ENCODE measurements around the gene CMSS1.

CMSS1 gene

GRCh38 chr3:99817047-99817436 is 620 bp upstream of the CMSS1 start:
- no peaks in the 10 kb centered on the region for H3K27me3 ChIP-seq (ENCODE audit: insufficient read depth, low read length)
- peaks cover 24% of the 10 kb centered on the region for H3K79me2 ChIP-seq (ENCODE audit: control insufficient read depth, insufficient read depth, low read length, unreplicated experiment)
- peak overlapping the region; percentile 87 for H2AFZ ChIP-seq (ENCODE audit: low read length, unreplicated experiment)
- H3K36me3 ChIP-seq (ENCODE audit: insufficient read depth, low read length) = no peaks in the 10 kb centered on the region
- peak overlapping the region; percentile 75 for H3K4me3 ChIP-seq (ENCODE audit: low read depth, low read length)
- H3K27ac ChIP-seq (ENCODE audit: low read depth, low read length) = peak overlapping the region; percentile 82
- H3K4me1 ChIP-seq (ENCODE audit: control insufficient read depth, insufficient read depth, low read length, unreplicated experiment) = peaks cover 15% of the 10 kb centered on the region

- Histone ChIP-seq H3K27me3 (ENCODE audit: insufficient read depth, low read length) (no peaks in the 10 kb centered on the region), H3K27ac (ENCODE audit: low read depth, low read length) (no peak overlapping the region; the same call in 1 of the 2 replicates), H3K4me1 (ENCODE audit: control insufficient read depth, insufficient read depth, low read length, unreplicated experiment) (peaks cover 15% of the 10 kb centered on the region), H3K79me2 (ENCODE audit: control insufficient read depth, insufficient read depth, low read length, unreplicated experiment) (peaks cover 30% of the 10 kb centered on the region), H3K36me3 (ENCODE audit: insufficient read depth, low read length) (no peaks in the 10 kb centered on the region), H3K4me3 (ENCODE audit: low read depth, low read length) (peak overlapping the region; percentile 75), H2AFZ (ENCODE audit: low read length, unreplicated experiment) (no peak overlapping the region)
These were observed 1.2 kb downstream of the CMSS1 start for GRCh38 chr3:99818818-99819217.

DNA sequence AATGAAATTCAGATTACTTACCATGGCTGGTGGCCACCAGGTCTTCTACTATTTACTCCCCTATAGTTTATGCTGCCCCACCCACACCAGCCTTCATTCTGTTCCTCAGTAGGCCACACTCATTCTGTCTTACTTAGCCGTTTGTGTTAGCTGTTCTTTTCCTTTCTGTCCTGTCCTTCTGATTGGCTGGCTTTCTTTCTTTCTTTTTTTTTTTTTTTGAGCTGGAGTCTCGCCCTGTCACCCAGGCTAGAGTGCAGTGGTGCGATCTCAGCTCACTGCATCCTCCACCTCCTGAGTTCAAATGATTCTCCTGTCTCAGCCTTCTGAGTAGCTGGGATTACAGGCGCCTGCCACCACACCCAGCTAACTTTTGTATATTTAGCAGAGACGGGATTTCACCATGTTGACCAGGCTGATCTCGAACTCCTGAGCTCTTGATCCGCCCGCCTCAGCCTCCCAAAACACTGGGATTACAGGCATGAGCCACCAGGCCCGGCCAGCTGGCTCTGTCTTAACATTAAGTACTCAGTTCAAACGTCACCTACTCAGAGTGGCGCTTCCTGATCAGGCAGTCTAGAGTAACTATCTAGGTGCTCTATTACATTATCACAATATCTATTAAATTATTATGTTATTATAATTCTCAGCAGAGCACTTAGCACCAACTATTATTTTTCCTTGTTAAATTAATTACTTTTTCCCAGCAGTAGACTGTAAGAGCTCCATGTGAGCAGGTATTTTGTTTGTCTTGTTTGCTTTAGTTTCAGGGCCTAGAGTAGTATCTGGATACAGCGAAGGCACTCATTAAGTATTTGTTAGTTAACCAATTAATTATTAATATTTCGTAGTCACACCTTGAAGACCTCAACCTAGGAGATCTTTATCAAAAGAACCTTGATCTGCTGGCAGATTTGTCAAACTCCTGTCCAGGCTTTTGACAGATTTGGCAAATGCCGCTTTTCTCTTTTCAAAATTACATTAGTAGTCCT is 6.4 kb downstream of the CMSS1 start:
- H3K79me2 ChIP-seq (ENCODE audit: control insufficient read depth, insufficient read depth, low read length, unreplicated experiment) = peaks cover 28% of the 10 kb centered on the region
- H2AFZ ChIP-seq (ENCODE audit: low read length, unreplicated experiment) = no peak overlapping the region
- peaks cover 14% of the 10 kb centered on the region for H3K4me1 ChIP-seq (ENCODE audit: control insufficient read depth, insufficient read depth, low read length, unreplicated experiment)
- H3K27ac ChIP-seq (ENCODE audit: low read depth, low read length) = no peak overlapping the region
- no peaks in the 10 kb centered on the region for H3K36me3 ChIP-seq (ENCODE audit: insufficient read depth, low read length)
- no peak overlapping the region for H3K4me3 ChIP-seq (ENCODE audit: low read depth, low read length)
- H3K27me3 ChIP-seq (ENCODE audit: insufficient read depth, low read length) = no peaks in the 10 kb centered on the region

GRCh38 chr3:99825004-99825640 is 7.5 kb downstream of the CMSS1 start:
- Histone ChIP-seq H3K79me2 (ENCODE audit: control insufficient read depth, insufficient read depth, low read length, unreplicated experiment) (peaks cover 32% of the 10 kb centered on the region), H3K27ac (ENCODE audit: low read depth, low read length) (no peak overlapping the region), H3K4me3 (ENCODE audit: low read depth, low read length) (no peak overlapping the region), H3K4me1 (ENCODE audit: control insufficient read depth, insufficient read depth, low read length, unreplicated experiment) (peaks cover 11% of the 10 kb centered on the region), H3K36me3 (ENCODE audit: insufficient read depth, low read length) (no peaks in the 10 kb centered on the region), H3K27me3 (ENCODE audit: insufficient read depth, low read length) (no peaks in the 10 kb centered on the region), H2AFZ (ENCODE audit: low read length, unreplicated experiment) (no peak overlapping the region)

DNA sequence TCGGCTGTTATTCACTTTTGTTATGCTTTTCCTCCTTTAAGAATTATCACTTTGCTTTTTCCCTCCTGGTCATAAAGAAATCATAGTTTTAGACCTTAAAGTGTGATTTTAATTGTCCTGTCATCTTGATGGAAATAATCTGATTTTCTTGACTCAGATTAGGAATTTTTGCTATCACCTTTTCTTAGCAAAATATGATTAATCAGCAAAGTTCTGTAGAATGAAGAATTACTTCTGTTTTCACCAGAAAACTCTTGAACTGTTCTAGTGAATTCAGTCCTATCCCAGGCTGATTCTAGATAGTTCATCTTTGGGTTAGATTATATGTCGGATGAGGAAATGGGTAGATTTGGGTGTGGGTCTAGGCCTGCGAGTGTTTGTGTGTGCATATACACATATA is 12.2 kb downstream of the CMSS1 start:
- peaks cover 30% of the 10 kb centered on the region for H3K79me2 ChIP-seq (ENCODE audit: control insufficient read depth, insufficient read depth, low read length, unreplicated experiment)
- no peak overlapping the region for H2AFZ ChIP-seq (ENCODE audit: low read length, unreplicated experiment)
- H3K4me1 ChIP-seq (ENCODE audit: control insufficient read depth, insufficient read depth, low read length, unreplicated experiment) = peaks cover 19% of the 10 kb centered on the region
- no peak overlapping the region for H3K4me3 ChIP-seq (ENCODE audit: low read depth, low read length)
- H3K36me3 ChIP-seq (ENCODE audit: insufficient read depth, low read length) = no peaks in the 10 kb centered on the region
- H3K27ac ChIP-seq (ENCODE audit: low read depth, low read length) = no peak overlapping the region
- no peaks in the 10 kb centered on the region for H3K27me3 ChIP-seq (ENCODE audit: insufficient read depth, low read length)

- Histone ChIP-seq H2AFZ (ENCODE audit: low read length, unreplicated experiment) (no peak overlapping the region), H3K27ac (ENCODE audit: low read depth, low read length) (no peak overlapping the region), H3K36me3 (ENCODE audit: insufficient read depth, low read length) (no peaks in the 10 kb centered on the region), H3K4me1 (ENCODE audit: control insufficient read depth, insufficient read depth, low read length, unreplicated experiment) (peaks cover 12% of the 10 kb centered on the region), H3K4me3 (ENCODE audit: low read depth, low read length) (no peak overlapping the region), H3K79me2 (ENCODE audit: control insufficient read depth, insufficient read depth, low read length, unreplicated experiment) (peaks cover 33% of the 10 kb centered on the region), H3K27me3 (ENCODE audit: insufficient read depth, low read length) (no peaks in the 10 kb centered on the region)
These were observed 16.0 kb downstream of the CMSS1 start for GRCh38 chr3:99833617-99834205.

- Histone ChIP-seq H3K4me1 (ENCODE audit: control insufficient read depth, insufficient read depth, low read length, unreplicated experiment) (peaks cover 12% of the 10 kb centered on the region), H3K36me3 (ENCODE audit: insufficient read depth, low read length) (no peaks in the 10 kb centered on the region), H3K4me3 (ENCODE audit: low read depth, low read length) (no peak overlapping the region), H3K27me3 (ENCODE audit: insufficient read depth, low read length) (no peaks in the 10 kb centered on the region), H3K27ac (ENCODE audit: low read depth, low read length) (no peak overlapping the region), H2AFZ (ENCODE audit: low read length, unreplicated experiment) (no peak overlapping the region), H3K79me2 (ENCODE audit: control insufficient read depth, insufficient read depth, low read length, unreplicated experiment) (peaks cover 28% of the 10 kb centered on the region)
These were observed 16.7 kb downstream of the CMSS1 start for GRCh38 chr3:99834211-99834957.

DNA sequence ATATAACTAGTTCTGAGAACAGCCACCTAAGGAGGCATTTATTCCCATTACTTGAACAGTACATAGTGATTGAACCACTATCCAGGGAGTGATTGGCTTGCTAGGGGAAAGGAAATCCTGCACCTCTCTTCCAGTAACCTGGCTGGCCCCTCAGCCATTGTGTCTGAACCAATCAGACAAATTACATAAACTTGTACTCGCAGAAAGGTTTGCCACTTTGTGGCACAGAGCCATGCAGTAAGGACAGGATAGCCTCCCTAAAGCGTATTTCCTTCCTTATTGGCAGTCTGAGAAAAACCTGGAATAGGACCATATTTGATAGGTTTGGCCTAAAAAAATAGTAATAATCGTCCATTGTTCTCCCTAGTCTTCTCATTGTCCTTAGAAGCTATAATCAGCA is 19.0 kb downstream of the CMSS1 start:
- Histone ChIP-seq H3K79me2 (ENCODE audit: control insufficient read depth, insufficient read depth, low read length, unreplicated experiment) (peaks cover 20% of the 10 kb centered on the region), H3K27ac (ENCODE audit: low read depth, low read length) (no peak overlapping the region)

DNA sequence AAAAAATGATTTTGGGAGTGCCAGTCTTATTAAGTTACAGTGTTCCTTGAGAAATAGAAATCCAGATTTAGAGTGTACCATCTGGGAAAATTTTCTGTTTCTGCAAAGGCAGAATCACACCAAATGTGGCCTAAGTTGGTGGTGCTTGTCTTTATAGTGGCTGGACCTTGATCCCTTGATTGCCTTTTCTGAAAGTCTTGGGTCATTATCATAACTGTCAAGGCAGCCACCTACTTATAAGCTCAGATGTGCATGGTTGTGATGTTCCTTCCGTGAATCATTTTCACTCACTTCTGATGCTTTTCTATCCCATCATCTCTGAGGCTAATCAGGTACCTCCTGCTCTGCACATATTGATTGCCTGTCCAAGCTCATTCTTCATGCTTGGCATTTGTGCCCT is 20.1 kb downstream of the CMSS1 start:
- Histone ChIP-seq H3K79me2 (ENCODE audit: control insufficient read depth, insufficient read depth, low read length, unreplicated experiment) (peaks cover 20% of the 10 kb centered on the region), H3K27me3 (ENCODE audit: insufficient read depth, low read length) (no peaks in the 10 kb centered on the region), H2AFZ (ENCODE audit: low read length, unreplicated experiment) (no peak overlapping the region), H3K27ac (ENCODE audit: low read depth, low read length) (no peak overlapping the region), H3K4me1 (ENCODE audit: control insufficient read depth, insufficient read depth, low read length, unreplicated experiment) (peaks cover 12% of the 10 kb centered on the region), H3K36me3 (ENCODE audit: insufficient read depth, low read length) (no peaks in the 10 kb centered on the region), H3K4me3 (ENCODE audit: low read depth, low read length) (no peak overlapping the region)

More for the DNA sequence above, 19.0 kb downstream of the CMSS1 start:
- Histone ChIP-seq H3K36me3 (ENCODE audit: insufficient read depth, low read length) (no peaks in the 10 kb centered on the region), H3K4me1 (ENCODE audit: control insufficient read depth, insufficient read depth, low read length, unreplicated experiment) (peaks cover 12% of the 10 kb centered on the region), H3K4me3 (ENCODE audit: low read depth, low read length) (no peak overlapping the region), H2AFZ (ENCODE audit: low read length, unreplicated experiment) (no peak overlapping the region), H3K27me3 (ENCODE audit: insufficient read depth, low read length) (no peaks in the 10 kb centered on the region)

DNA sequence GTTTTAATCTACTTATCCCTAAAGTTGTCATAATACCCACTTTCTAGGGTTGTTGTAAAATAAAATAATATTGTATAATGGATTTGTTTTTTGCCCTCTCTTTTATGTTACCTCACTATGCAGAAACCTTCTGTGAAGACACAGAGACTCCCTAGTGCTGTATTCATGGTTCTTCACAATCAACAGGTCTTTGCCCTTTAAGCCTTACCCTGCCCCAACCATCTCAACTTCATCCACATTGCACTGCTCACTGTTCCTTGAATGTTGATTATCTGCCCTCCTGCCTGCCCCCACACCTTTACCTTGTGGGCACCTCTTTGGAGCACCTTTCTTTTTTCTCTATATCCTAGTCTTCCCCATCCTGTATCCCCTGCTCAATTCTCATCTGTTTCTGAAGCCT is 21.1 kb downstream of the CMSS1 start:
- H3K27me3 ChIP-seq (ENCODE audit: insufficient read depth, low read length) = no peaks in the 10 kb centered on the region
- H3K4me1 ChIP-seq (ENCODE audit: control insufficient read depth, insufficient read depth, low read length, unreplicated experiment) = peaks cover 2% of the 10 kb centered on the region
- no peak overlapping the region for H3K27ac ChIP-seq (ENCODE audit: low read depth, low read length)
- no peaks in the 10 kb centered on the region for H3K36me3 ChIP-seq (ENCODE audit: insufficient read depth, low read length)
- H3K79me2 ChIP-seq (ENCODE audit: control insufficient read depth, insufficient read depth, low read length, unreplicated experiment) = peaks cover 12% of the 10 kb centered on the region
- H3K4me3 ChIP-seq (ENCODE audit: low read depth, low read length) = no peak overlapping the region
- H2AFZ ChIP-seq (ENCODE audit: low read length, unreplicated experiment) = no peak overlapping the region

Data from ACC112 (cell line).